Retina (tissue), 1 donor: ENCODE results near the gene OR56B4.
"Not testable (repeated sequence)": the region's sequence is repeated elsewhere in the genome, so short reads cannot be mapped to it uniquely, and the experiment has no call there.

ENCODE experiments used
- DNase-seq: peaks from one replicate; pipeline ENCODE4 v3.0.0-alpha.2; 2016

Gene OR56B4

GRCh38 chr11:6107384-6107783, at the start of gene OR56B4:
TSS of gene OR56B4 (plus strand) at chr11:6107684. CDS start at chr11:6107779, 95 bp downstream.
- not testable (repeated sequence) for DNase-seq

GRCh38 chr11:6061475-6061874, 46.0 kb upstream of the OR56B4 start:
- no peak for DNase-seq

- no peak for DNase-seq
Observed at GRCh38 chr11:6062691-6063358, 44.7 kb upstream of the OR56B4 start.

- DNase-seq: no peak
Observed at GRCh38 chr11:6067502-6067901, 40.0 kb upstream of the OR56B4 start.

- DNase-seq: not testable (repeated sequence)
Observed at GRCh38 chr11:6076443-6076842, 31.0 kb upstream of the OR56B4 start.

GRCh38 chr11:6077723-6078122, 29.8 kb upstream of the OR56B4 start:
- DNase-seq: no peak

GRCh38 chr11:6079463-6079862, 28.0 kb upstream of the OR56B4 start:
- DNase-seq: no peak

GRCh38 chr11:6083129-6083528, 24.4 kb upstream of the OR56B4 start:
- no peak for DNase-seq

- DNase-seq: no peak
Observed at GRCh38 chr11:6084587-6084986, 22.9 kb upstream of the OR56B4 start.

GRCh38 chr11:6094186-6094585, 13.3 kb upstream of the OR56B4 start:
- DNase-seq: no peak

GRCh38 chr11:6095798-6096197, 11.7 kb upstream of the OR56B4 start:
- no peak for DNase-seq

- no peak for DNase-seq
Observed at GRCh38 chr11:6096417-6096816, 11.1 kb upstream of the OR56B4 start.

- DNase-seq: no peak
Observed at GRCh38 chr11:6099577-6099976, 7.9 kb upstream of the OR56B4 start.

- DNase-seq: no peak
Observed at GRCh38 chr11:6110011-6110410, 2.5 kb downstream of the OR56B4 start.

- DNase-seq: no peak
Observed at GRCh38 chr11:6111673-6112072, 4.2 kb downstream of the OR56B4 start.

GRCh38 chr11:6116638-6117037, 9.2 kb downstream of the OR56B4 start:
- DNase-seq: no peak

GRCh38 chr11:6124245-6124644, 16.8 kb downstream of the OR56B4 start:
- DNase-seq: no peak

- no peak for DNase-seq
Observed at GRCh38 chr11:6127881-6128280, 20.4 kb downstream of the OR56B4 start.

GRCh38 chr11:6129011-6129410, 21.5 kb downstream of the OR56B4 start:
- DNase-seq: no peak

GRCh38 chr11:6129635-6130034, 22.2 kb downstream of the OR56B4 start:
- DNase-seq: no peak

- DNase-seq: no peak
Observed at GRCh38 chr11:6132431-6132830, 24.9 kb downstream of the OR56B4 start.

- DNase-seq: not testable (repeated sequence)
Observed at GRCh38 chr11:6135936-6136335, 28.5 kb downstream of the OR56B4 start.

- no peak for DNase-seq
Observed at GRCh38 chr11:6142936-6143335, 35.5 kb downstream of the OR56B4 start.

- not testable (repeated sequence) for DNase-seq
Observed at GRCh38 chr11:6143737-6144136, 36.3 kb downstream of the OR56B4 start.

GRCh38 chr11:6151117-6151516, 43.6 kb downstream of the OR56B4 start:
- DNase-seq: no peak
